Tibial nerve (tissue), 4 donors: Measurements from ENCODE around the gene SMYD1. TPM values are rescaled to one million over a fixed set of nuclear protein-coding genes. Genes with fewer than 3 reads are reported as not detected.

Source experiments
- DNase-seq, 2 donors: peaks; one replicate each; pipeline ENCODE4 v3.0.0-alpha.2; 2019; ENCODE audit warnings: low spot score in 2 of 2
- H3K27ac ChIP-seq, 4 donors: fragments of 200-600 bp; sonication (generic) in 3 of 4; one replicate each; pipeline ENCODE4 v1.5.1; 2017 to 2019; ENCODE audit warnings: mild to moderate bottlenecking in 1 of 4
- H3K27me3 ChIP-seq, 2 donors: fragments of 200-600 bp; sonication (generic) in 1 of 2; one replicate each; pipeline versions ENCODE4 v1.5.1 to v1.6.0; 2017 to 2019
- H3K36me3 ChIP-seq, 3 donors: fragments of 200-600 bp; sonication (generic); one replicate each; pipeline ENCODE4 v1.5.1; 2018 to 2019
- H3K4me1 ChIP-seq, 4 donors: fragments of 200-600 bp; sonication (generic) in 3 of 4; one replicate each; pipeline ENCODE4 v1.5.1; 2017 to 2019
- H3K4me3 ChIP-seq, 4 donors: fragments of 200-600 bp; sonication (generic) in 3 of 4; one replicate each; pipeline ENCODE4 v1.5.1; 2017 to 2019; ENCODE audit warnings: mild to moderate bottlenecking in 1 of 4, moderate library complexity in 1 of 4
- H3K9me3 ChIP-seq, 4 donors: fragments of 200-600 bp; sonication (generic) in 3 of 4; one replicate each; pipeline ENCODE4 v1.5.1; 2017 to 2019
- EP300 ChIP-seq, 2 donors: sonication (generic); formaldehyde crosslinking; IDR thresholded peaks; one replicate each; pipeline ENCODE4 v1.6.1; 2017; ENCODE audit warnings: antibody characterized with exemption in 2 of 2, mild to moderate bottlenecking in 1 of 2
- POLR2A ChIP-seq, 2 donors: fragments of 450-650 bp; IDR thresholded peaks; one replicate each; pipeline ENCODE4 v1.6.1; 2017; ENCODE audit warnings: antibody characterized with exemption in 2 of 2, mild to moderate bottlenecking in 2 of 2, moderate library complexity in 2 of 2
- WGBS, 2 donors: methylation state at CpG; one replicate each; pipeline ENCODE4 v1.1.5; 2018; 5-methylcytosine and 5-hydroxymethylcytosine counted together
- total RNA-seq, 4 donors: library from RNA; depleted of rRNA; stranded (reverse); fragments of >200 nt; gene quantifications; one replicate each; pipeline ENCODE4 v1.1.0, GENCODE V29; 2016
- TF ChIP-seq, protein P1 (sequence below), 5 experiments: fragments of 200-600 bp in 3 of 5; fragments of 450-650 bp in 2 of 5; sonication (generic) in 3 of 5; IDR thresholded peaks; one replicate each; pipeline ENCODE4 v1.5.1; 2016 to 2019; ENCODE audit warnings: antibody characterized with exemption in 5 of 5, mild to moderate bottlenecking in 3 of 5, moderate library complexity in 2 of 5

The SMYD1 gene
- total RNA-seq, 4 donors from 2014 or later: 0.21 to 3.3 TPM; not detected in 2

GRCh38 chr2:88071365-88071764, 3.7 kb downstream of the SMYD1 start:
- no peak overlapping the region for H3K27ac ChIP-seq
- H3K9me3 ChIP-seq: no peaks in the 10 kb centered on the region
- H3K36me3 ChIP-seq: no peaks in the 10 kb centered on the region
- no peaks in the 10 kb centered on the region for H3K27me3 ChIP-seq
- no peak for DNase-seq
- 89 to 92% methylated on average over 2 of the region's 2 CpGs for WGBS, 2 donors
- TF ChIP-seq EP300 (IDR thresholded peaks at IDR 0.05): no peak
- TF ChIP-seq, protein P1, sequence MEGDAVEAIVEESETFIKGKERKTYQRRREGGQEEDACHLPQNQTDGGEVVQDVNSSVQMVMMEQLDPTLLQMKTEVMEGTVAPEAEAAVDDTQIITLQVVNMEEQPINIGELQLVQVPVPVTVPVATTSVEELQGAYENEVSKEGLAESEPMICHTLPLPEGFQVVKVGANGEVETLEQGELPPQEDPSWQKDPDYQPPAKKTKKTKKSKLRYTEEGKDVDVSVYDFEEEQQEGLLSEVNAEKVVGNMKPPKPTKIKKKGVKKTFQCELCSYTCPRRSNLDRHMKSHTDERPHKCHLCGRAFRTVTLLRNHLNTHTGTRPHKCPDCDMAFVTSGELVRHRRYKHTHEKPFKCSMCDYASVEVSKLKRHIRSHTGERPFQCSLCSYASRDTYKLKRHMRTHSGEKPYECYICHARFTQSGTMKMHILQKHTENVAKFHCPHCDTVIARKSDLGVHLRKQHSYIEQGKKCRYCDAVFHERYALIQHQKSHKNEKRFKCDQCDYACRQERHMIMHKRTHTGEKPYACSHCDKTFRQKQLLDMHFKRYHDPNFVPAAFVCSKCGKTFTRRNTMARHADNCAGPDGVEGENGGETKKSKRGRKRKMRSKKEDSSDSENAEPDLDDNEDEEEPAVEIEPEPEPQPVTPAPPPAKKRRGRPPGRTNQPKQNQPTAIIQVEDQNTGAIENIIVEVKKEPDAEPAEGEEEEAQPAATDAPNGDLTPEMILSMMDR (IDR thresholded peaks at IDR 0.05): no peak
- TF ChIP-seq POLR2A (IDR thresholded peaks at IDR 0.05): no peak
- H3K4me1 ChIP-seq: no peaks in the 10 kb centered on the region
- no peak overlapping the region for H3K4me3 ChIP-seq

- Histone ChIP-seq H3K27me3 (no peaks in the 10 kb centered on the region), H3K36me3 (no peaks in the 10 kb centered on the region), H3K9me3 (no peaks in the 10 kb centered on the region), H3K4me1 (no peaks in the 10 kb centered on the region), H3K27ac (no peak overlapping the region), H3K4me3 (no peak overlapping the region)
- no peak for TF ChIP-seq EP300 (IDR thresholded peaks at IDR 0.05)
- no peak for TF ChIP-seq POLR2A (IDR thresholded peaks at IDR 0.05)
- DNase-seq: no peak
Observed at GRCh38 chr2:88074150-88074549, 6.5 kb downstream of the SMYD1 start.

GRCh38 chr2:88074854-88075292, 7.2 kb downstream of the SMYD1 start:
- Histone ChIP-seq H3K4me1 (no peaks in the 10 kb centered on the region), H3K36me3 (no peaks in the 10 kb centered on the region), H3K4me3 (no peak overlapping the region), H3K9me3 (no peaks in the 10 kb centered on the region), H3K27ac (no peak overlapping the region), H3K27me3 (no peaks in the 10 kb centered on the region)
- no peak for TF ChIP-seq EP300 (IDR thresholded peaks at IDR 0.05)
- TF ChIP-seq, protein P1 (IDR thresholded peaks at IDR 0.05): no peak
- WGBS, 2 donors: 60 to 61% methylated on average over 4 of the region's 4 CpGs
- no peak for DNase-seq

DNA sequence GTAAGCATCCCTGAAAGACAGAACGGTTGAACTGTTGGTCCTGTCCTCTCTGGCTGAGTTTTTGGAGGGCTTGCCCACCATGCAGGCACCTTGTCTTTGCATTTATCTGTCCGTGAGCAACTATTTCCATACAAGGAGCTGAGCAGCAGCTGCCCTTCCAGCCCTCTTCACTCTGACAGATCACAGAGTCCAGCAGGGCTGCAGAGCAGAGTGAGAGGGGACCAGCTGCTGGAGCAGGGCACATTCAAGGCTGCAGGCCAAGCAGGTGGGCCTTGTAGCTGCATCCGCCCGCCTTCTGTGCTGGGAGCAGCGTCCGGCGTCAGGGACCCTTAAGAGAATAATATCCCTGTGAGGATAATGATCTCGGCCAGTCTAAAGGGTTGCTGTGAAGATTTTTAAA, 9.5 kb downstream of the SMYD1 start:
- no peak overlapping the region for H3K27ac ChIP-seq

GRCh38 chr2:88078643-88079172, 11.1 kb downstream of the SMYD1 start:
- Histone ChIP-seq H3K9me3 (no peaks in the 10 kb centered on the region), H3K36me3 (no peaks in the 10 kb centered on the region), H3K27ac (no peak overlapping the region), H3K4me1 (peaks cover 0 to 17% (median 4%) of the 10 kb centered on the region in 4 donors), H3K4me3 (no peak overlapping the region), H3K27me3 (no peaks in the 10 kb centered on the region)
- 27 to 50% methylated on average over 3 of the region's 3 CpGs for WGBS, 2 donors
- no peak for DNase-seq
- TF ChIP-seq, protein P1 (IDR thresholded peaks at IDR 0.05): no peak
- no peak for TF ChIP-seq POLR2A (IDR thresholded peaks at IDR 0.05)

More for the DNA sequence above, 9.5 kb downstream of the SMYD1 start:
- H3K9me3 ChIP-seq: no peaks in the 10 kb centered on the region
- H3K27me3 ChIP-seq: no peaks in the 10 kb centered on the region
- no peak for DNase-seq
- TF ChIP-seq, protein P1 (IDR thresholded peaks at IDR 0.05): no peak
- TF ChIP-seq POLR2A (IDR thresholded peaks at IDR 0.05) (no peak), EP300 (IDR thresholded peaks at IDR 0.05) (no peak)
- H3K4me3 ChIP-seq: no peak overlapping the region
- H3K36me3 ChIP-seq: no peaks in the 10 kb centered on the region
- WGBS, 2 donors: 71 to 77% methylated on average over 8 of the region's 8 CpGs
- peaks cover 0 to 5% (median 2%) of the 10 kb centered on the region in 4 donors for H3K4me1 ChIP-seq

- H3K4me3 ChIP-seq: no peak overlapping the region
- no peaks in the 10 kb centered on the region for H3K9me3 ChIP-seq
- DNase-seq: no peak
- no peaks in the 10 kb centered on the region for H3K27me3 ChIP-seq
- peaks cover 0 to 19% (median 4%) of the 10 kb centered on the region in 4 donors for H3K4me1 ChIP-seq
- WGBS, 2 donors: 82 to 92% methylated on average over 2 of the region's 2 CpGs
- no peaks in the 10 kb centered on the region for H3K36me3 ChIP-seq
- no peak overlapping the region for H3K27ac ChIP-seq
- TF ChIP-seq, protein P1 (IDR thresholded peaks at IDR 0.05): no peak
- TF ChIP-seq POLR2A (IDR thresholded peaks at IDR 0.05): no peak
- TF ChIP-seq EP300 (IDR thresholded peaks at IDR 0.05): no peak
Observed at GRCh38 chr2:88080545-88080944, 12.9 kb downstream of the SMYD1 start.
